Small intestine (tissue), 7 donors: Measurements from ENCODE around the gene ESCO1. TPM values are rescaled to one million over a fixed set of nuclear protein-coding genes. Genes with fewer than 3 reads are reported as not detected.

Source experiments
- DNase-seq, 2 donors: peaks; one replicate each; pipeline versions ENCODE4 v3.0.0 to v3.0.0-alpha.2; 2013
- FAIRE-seq: peaks from 2 replicates; lab custom pipeline; 2012; peaks lifted over from hg19 to GRCh38; lab: Jason Lieb, UNC
- H3K27ac ChIP-seq, 3 donors: one replicate each; pipeline ENCODE4 v1.5.1; 2013; ENCODE audit warnings: low read length in 2 of 3, mild to moderate bottlenecking in 2 of 3, control low read depth in 1 of 3, inconsistent platforms in 1 of 3, low read depth in 1 of 3, moderate library complexity in 1 of 3
- H3K27me3 ChIP-seq, 3 donors: one replicate each; pipeline ENCODE4 v1.6.1; 2013; ENCODE audit warnings: low read length in 3 of 3, inconsistent platforms in 1 of 3; ENCODE audit not compliant: control insufficient read depth in 3 of 3, insufficient read depth in 3 of 3
- H3K36me3 ChIP-seq, 3 donors: one replicate each; pipeline ENCODE4 v1.6.1; 2013; ENCODE audit warnings: low read length in 3 of 3, inconsistent platforms in 1 of 3, low read depth in 1 of 3, mild to moderate bottlenecking in 1 of 3, moderate library complexity in 1 of 3; ENCODE audit not compliant: control insufficient read depth in 3 of 3, insufficient read depth in 2 of 3
- H3K4me1 ChIP-seq, 3 donors: one replicate each; pipeline ENCODE4 v1.6.1; 2013; ENCODE audit warnings: low read length in 2 of 3, inconsistent platforms in 1 of 3, low read depth in 1 of 3, mild to moderate bottlenecking in 1 of 3, moderate library complexity in 1 of 3; ENCODE audit not compliant: control insufficient read depth in 3 of 3, insufficient read depth in 2 of 3
- H3K4me3 ChIP-seq, 3 donors: one replicate each; pipeline ENCODE4 v1.5.1; 2013; ENCODE audit warnings: low read length in 3 of 3, control low read depth in 1 of 3, inconsistent platforms in 1 of 3, low read depth in 1 of 3, mild to moderate bottlenecking in 1 of 3, moderate library complexity in 1 of 3
- H3K9me3 ChIP-seq, 2 donors: one replicate each; pipeline ENCODE4 v1.6.1; 2013; ENCODE audit warnings: low read depth in 1 of 2, low read length in 1 of 2; ENCODE audit not compliant: control insufficient read depth in 2 of 2, insufficient read depth in 1 of 2
- WGBS, 3 donors: extraction: QIAGEN DNeasy Blood & Tissue Kit; methylation state at CpG; one replicate each; pipeline ENCODE4 v1.1.7; 2013; 5-methylcytosine and 5-hydroxymethylcytosine counted together
- polyA plus RNA-seq, 4 donors: library from polyadenylated mRNA; stranded (reverse) in 3 of 4; unstranded in 1 of 4; fragments of 200-250 nt in 3 of 4; fragments of 120-200 nt in 1 of 4; gene quantifications; one replicate each; pipeline versions ENCODE4 v1.2.1 to v1.2.3, GENCODE V29; 2013
- donor health status: healthy with polysubstance abuse.
- donor health status: control.
- donor health status: control.
- donor health status: Bipolar disorder and iron deficiency.
- donor health status: healthy.

Gene ESCO1
- polyA plus RNA-seq, 4 donors = 9.4 to 24.4 (median 13.1) TPM

DNA sequence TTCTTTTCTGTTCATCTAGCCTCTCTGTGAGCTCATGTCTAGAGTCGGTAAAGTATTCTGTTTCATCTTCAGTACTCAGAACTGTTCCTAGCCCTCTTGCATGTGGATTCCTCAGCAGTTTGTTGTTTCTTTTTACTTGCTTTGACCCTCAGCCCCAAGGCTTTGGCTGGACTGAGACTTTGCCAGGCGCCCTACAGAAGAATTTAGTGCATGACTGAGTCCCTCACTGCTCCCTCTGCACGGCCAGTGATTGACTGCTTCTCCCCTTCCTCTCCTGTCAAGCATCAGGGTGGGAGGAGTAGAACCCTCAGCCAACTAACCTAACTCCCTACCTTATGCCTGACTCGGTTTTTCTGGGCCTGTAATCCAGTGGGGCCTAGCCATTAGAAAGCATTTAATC is 109.8 kb downstream of the ESCO1 start:
- FAIRE-seq = no peak
- no peaks in the 10 kb centered on the region for H3K27me3 ChIP-seq
- no peaks in the 10 kb centered on the region for H3K9me3 ChIP-seq
- no peak for DNase-seq
- no peak overlapping the region for H3K27ac ChIP-seq
- peaks cover 0 to 3% (median 0%) of the 10 kb centered on the region in 3 donors for H3K36me3 ChIP-seq
- H3K4me1 ChIP-seq = no peaks in the 10 kb centered on the region
- WGBS, 3 donors = 71 to 92% (median 83%) methylated on average over 4 of the region's 4 CpGs
- H3K4me3 ChIP-seq = no peak overlapping the region

DNA sequence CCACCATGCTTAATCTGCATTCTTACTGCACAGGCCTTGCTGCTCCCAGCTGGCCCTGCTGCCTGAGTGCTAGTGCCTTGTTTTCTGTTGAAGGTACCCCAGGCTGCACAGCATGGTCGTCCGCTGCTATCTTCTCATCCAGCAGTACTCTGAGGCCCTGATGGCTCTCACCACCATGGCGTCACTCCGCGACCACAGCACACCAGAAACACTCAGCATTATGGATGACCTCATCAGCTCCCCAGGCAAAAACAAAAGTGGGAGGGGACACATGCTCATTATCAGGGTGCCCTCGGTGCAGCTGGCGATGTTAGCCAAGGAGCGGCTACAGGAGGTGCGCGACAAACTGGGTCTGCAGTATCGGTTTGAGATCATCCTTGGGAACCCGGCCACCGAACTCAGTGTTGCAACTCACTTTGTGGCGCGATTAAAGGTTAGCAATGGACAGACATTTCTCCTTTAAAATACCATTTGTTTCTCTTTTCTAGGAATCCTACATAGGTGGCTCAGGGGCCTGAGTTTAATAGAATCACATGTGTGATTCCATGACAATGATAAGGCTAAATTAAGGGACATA is 110.5 kb downstream of the ESCO1 start:
- WGBS, 3 donors = 91 to 95% (median 95%) methylated on average over 15 of the region's 15 CpGs
- H3K27ac ChIP-seq = no peak overlapping the region

DNA sequence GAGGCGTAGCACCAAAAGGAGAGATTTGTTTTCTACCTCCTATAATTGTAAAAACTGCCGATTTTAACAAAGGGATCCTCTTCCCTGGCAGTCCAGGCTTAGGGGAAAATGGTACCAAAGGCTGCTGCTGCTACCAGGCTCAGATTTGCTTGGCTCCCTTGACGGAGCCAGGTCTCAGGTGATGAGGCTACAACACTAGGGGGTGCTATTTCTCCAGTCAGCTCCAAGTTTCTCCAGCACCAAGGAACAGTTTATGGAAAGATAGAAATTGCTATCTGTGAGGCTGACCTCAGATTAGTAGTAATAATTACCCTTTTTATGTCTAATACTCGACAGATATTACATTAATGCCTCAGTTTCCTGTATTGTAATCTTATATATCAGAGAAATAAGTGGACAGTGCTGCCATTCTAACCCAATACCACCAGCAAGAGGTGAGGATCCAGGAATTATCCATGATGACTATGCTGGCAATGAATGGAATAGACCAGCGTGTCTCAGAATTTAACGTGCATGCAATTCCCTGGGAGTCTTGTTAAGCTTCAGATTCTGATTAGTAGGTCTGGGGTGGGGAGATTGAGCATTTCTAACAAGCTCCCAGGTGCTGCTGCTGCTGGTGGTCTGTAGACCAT is 111.3 kb downstream of the ESCO1 start:
- WGBS, 3 donors = 49 to 55% (median 50%) methylated on average over 6 of the region's 6 CpGs
- no peak overlapping the region for H3K27ac ChIP-seq
- no peaks in the 10 kb centered on the region for H3K4me1 ChIP-seq
- H3K4me3 ChIP-seq = no peak overlapping the region
- no peaks in the 10 kb centered on the region for H3K9me3 ChIP-seq
- no peak for FAIRE-seq
- no peaks in the 10 kb centered on the region for H3K27me3 ChIP-seq
- peaks cover 0 to 3% (median 0%) of the 10 kb centered on the region in 3 donors for H3K36me3 ChIP-seq
- DNase-seq = peak; percentile 66 to 68

More for the DNA sequence above, 110.5 kb downstream of the ESCO1 start:
- H3K27me3 ChIP-seq = no peaks in the 10 kb centered on the region
- no peak for DNase-seq
- no peaks in the 10 kb centered on the region for H3K9me3 ChIP-seq
- no peak for FAIRE-seq
- no peaks in the 10 kb centered on the region for H3K4me1 ChIP-seq
- H3K36me3 ChIP-seq = peaks cover 0 to 3% (median 0%) of the 10 kb centered on the region in 3 donors
- H3K4me3 ChIP-seq = no peak overlapping the region

DNA sequence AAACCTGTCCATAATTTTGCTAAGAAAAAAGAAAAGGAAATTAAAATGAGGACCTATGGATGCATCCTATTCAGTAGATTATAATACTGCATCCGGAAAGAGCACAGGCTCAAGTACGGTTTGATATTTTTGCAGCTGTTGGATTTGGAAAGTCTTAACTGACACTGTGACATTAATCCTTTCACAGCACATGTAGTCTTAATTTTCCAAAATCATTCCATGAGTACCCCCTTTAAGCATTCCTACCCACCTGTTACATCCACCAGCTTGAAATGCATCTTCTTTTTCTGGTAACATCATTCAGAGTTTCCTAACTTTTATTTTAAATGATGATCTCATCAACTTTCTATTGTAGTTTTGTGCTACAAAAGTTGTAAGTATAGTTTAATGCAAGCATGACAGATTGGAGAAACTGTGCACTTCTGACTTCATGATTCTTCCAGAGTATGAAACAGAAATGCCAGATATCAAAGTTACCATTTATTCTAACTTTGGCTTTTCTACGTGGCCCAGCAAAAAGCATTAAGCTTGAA is 113.5 kb downstream of the ESCO1 start:
- DNase-seq (no peak), FAIRE-seq (no peak)
- H3K36me3 ChIP-seq = peaks cover 0 to 3% (median 0%) of the 10 kb centered on the region in 3 donors
- WGBS, 3 donors = 80 to 93% (median 91%) methylated on average over 3 of the region's 3 CpGs
- H3K27ac ChIP-seq = no peak overlapping the region
- H3K4me3 ChIP-seq = no peak overlapping the region
- H3K9me3 ChIP-seq = no peaks in the 10 kb centered on the region
- no peaks in the 10 kb centered on the region for H3K27me3 ChIP-seq
- no peaks in the 10 kb centered on the region for H3K4me1 ChIP-seq

DNA sequence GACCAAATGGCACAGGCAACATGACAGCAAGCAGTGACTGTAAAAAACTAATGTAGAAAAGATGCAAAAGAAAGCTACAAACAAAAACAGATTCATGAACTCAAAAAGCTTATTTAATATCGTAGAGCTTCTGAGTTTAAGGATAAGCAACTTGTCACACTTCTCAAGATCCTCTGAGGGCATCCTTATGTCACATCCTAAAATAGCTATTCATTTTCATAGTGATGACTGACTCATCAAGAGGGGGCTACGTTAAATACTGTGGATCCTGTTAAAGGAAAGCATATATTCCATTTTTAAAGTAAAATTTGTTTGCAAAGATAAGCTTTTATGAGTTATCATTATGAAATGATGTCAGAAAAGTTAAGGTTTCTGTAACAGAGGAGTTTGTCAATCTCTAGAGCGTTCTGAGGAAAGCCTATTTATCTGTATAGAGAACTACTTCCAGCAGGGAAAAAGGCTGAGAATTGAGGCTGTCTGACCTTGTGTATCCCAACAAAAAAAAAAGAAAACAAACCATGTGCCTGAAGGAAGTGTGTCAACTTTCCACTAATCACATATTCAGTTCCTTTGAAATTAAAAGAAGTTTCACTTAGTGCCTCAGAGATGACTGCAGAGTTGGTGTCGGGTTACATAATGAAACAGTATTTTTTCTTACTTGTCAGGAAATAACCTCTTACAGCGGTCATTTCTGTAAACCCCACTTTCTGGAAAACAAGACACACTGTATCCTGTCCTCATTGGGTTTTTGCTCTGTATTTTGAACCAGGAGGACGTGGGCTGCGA is 115.5 kb downstream of the ESCO1 start:
- 62 to 75% (median 70%) methylated on average over 7 of the region's 7 CpGs for WGBS, 3 donors
- peaks cover 0 to 3% (median 0%) of the 10 kb centered on the region in 3 donors for H3K36me3 ChIP-seq
- H3K9me3 ChIP-seq = no peaks in the 10 kb centered on the region
- no peaks in the 10 kb centered on the region for H3K4me1 ChIP-seq
- no peak overlapping the region for H3K27ac ChIP-seq
- no peaks in the 10 kb centered on the region for H3K27me3 ChIP-seq
- H3K4me3 ChIP-seq = no peak overlapping the region
- FAIRE-seq (no peak), DNase-seq (no peak)

DNA sequence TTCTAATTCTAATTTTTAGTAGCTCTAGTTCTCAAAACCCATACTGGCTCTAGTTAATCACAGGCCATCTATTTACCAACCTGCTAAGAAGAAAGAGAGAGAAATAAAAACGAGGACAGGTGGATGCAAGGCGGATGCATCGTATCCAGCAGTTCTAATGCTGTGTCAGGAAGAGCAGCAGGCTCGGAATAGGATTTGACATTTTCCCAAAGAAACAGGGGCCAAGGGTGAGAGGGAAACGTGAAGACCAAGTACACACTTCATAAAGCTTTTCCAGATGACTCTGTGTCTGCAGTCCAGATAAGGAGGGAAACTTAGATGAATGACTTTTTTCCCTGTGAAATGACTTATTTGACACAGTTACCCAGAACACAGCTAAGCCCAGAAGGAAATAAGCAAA is 117.5 kb downstream of the ESCO1 start:
- H3K4me3 ChIP-seq = no peak overlapping the region
- H3K27ac ChIP-seq = no peak overlapping the region
- WGBS, 3 donors = 78 to 87% (median 84%) methylated on average over 5 of the region's 5 CpGs
- no peaks in the 10 kb centered on the region for H3K36me3 ChIP-seq
- no peaks in the 10 kb centered on the region for H3K27me3 ChIP-seq
- no peaks in the 10 kb centered on the region for H3K4me1 ChIP-seq
- DNase-seq (no peak), FAIRE-seq (no peak)
- no peaks in the 10 kb centered on the region for H3K9me3 ChIP-seq

DNA sequence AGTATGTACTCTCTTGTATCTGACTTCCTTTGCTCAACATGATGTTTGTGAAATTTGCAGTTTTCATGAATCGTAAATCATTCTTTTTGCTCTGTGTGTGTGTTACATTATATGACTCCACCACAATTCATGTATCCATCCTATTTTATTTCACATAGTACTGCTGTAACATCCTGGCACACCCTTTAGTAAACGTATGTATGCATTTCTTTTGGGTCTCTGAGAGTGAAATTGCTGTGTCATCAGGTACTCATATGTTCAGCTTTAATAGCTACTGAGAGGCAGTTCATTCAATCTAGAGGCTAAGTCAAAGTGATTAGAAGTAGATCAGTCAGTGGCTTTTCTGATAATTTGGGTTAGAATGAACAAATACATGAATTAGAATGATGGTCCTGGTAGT is 118.8 kb downstream of the ESCO1 start:
- H3K27ac ChIP-seq = no peak overlapping the region
- no peak overlapping the region for H3K4me3 ChIP-seq
- FAIRE-seq (no peak), DNase-seq (no peak)
- no peaks in the 10 kb centered on the region for H3K27me3 ChIP-seq
- H3K9me3 ChIP-seq = no peaks in the 10 kb centered on the region
- no peaks in the 10 kb centered on the region for H3K4me1 ChIP-seq
- WGBS, 3 donors = 77 to 85% (median 83%) methylated on average over 2 of the region's 2 CpGs
- no peaks in the 10 kb centered on the region for H3K36me3 ChIP-seq

DNA sequence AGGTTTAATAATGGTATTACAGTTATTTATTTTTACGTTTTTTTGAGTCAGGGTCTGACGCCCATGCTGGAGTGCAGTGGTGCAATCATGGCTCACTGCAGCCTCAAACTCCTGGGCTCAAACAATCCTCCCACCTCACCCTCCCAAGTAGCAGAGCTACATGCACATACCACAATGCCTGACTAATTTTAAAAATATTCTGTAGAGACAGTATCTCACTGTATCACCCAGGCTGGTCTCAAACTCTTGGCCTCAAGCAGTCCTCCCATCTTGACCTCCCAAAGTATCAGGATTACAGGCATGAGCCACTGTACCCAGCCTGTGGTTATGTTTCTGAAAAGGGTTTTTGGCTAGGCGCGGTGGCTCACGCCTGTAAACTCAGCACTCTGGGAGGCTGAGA is 120.8 kb downstream of the ESCO1 start:
- no peak for DNase-seq
- no peaks in the 10 kb centered on the region for H3K4me1 ChIP-seq
- H3K27ac ChIP-seq = no peak overlapping the region
- no peaks in the 10 kb centered on the region for H3K36me3 ChIP-seq
- WGBS, 3 donors = 91 to 96% (median 94%) methylated on average over 5 of the region's 5 CpGs
- no peaks in the 10 kb centered on the region for H3K9me3 ChIP-seq
- H3K4me3 ChIP-seq = no peak overlapping the region
- no peaks in the 10 kb centered on the region for H3K27me3 ChIP-seq
- no peak for FAIRE-seq
